ENCODE data around the gene JTB.
"Not testable (repeated sequence)": the region's sequence is repeated elsewhere in the genome, so short reads cannot be mapped to it uniquely, and the experiment has no call there.

GRCh38 chr1:153981735-153982134 is 4.3 kb upstream of the JTB start:
- TF ChIP-seq JUNB (CRISPR knock-in tag; conservative IDR thresholded peaks at IDR 0.05); EZH2 (IDR thresholded peaks at IDR 0.05; ENCODE audit: borderline replicate concordance, low read depth, low read length); POLR2A (conservative IDR thresholded peaks at IDR 0.05); ZNF507 (tag; conservative IDR thresholded peaks at IDR 0.05); ZKSCAN1 (IDR thresholded peaks at IDR 0.05; ENCODE audit: low read depth, low read length): not testable (repeated sequence)
